Heart left ventricle (tissue), 13 donors: ENCODE measurements around the gene IFT122.

Source experiments
- CTCF ChIP-seq, 12 donors: fragments of 200-600 bp; sonication (generic) in 4 of 12; IDR thresholded peaks; one replicate each; pipeline versions ENCODE4 v1.5.0 to v1.8.0; 2018 to 2022; ENCODE audit warnings: antibody characterized with exemption in 12 of 12, mild to moderate bottlenecking in 5 of 12
- POLR2A ChIP-seq, 2 donors: fragments of 450-650 bp; IDR thresholded peaks; one replicate each; pipeline ENCODE4 v1.6.1; 2017; ENCODE audit warnings: antibody characterized with exemption in 2 of 2, mild to moderate bottlenecking in 2 of 2, moderate library complexity in 2 of 2
- donor health status: ischemic (EF 13 %, LVEDD 7.1; RV severe dilation, severe dysfunction).
- donor health status: DM: no; HTN: yes; CAD: no.
- donor health status: DM: no; HTN: no; CAD: no.
- donor health status: ischemic (EF 25% LVEDD 6.9; RV normal size, moderate dysfunction).
- donor health status: ischemic (EF 25% LVEDD 5.7; RV mildly dilated, moderate dysfunction).
- donor health status: ischemic (EF 35%, LVEDD 5.7; RV mildly dilated, moderate dysfunction).
- donor health status: nonischemic (EF 11% LVEDD 7.7; RV severe dilation, severe dysfunction).
- donor health status: DM: yes; HTN: yes; CAD: no.
- donor health status: PGD.
- donor health status: ischemic (EF 29% LVEDD 5.4; RV normal size, mild dysfunction).
- donor health status: nonischemic (EF 23%, LVEDD 6.1; RV moderate dilation, normal function).

GRCh38 chr3:129486664-129487035 lies 46.6 kb downstream of the IFT122 start:
- no peak for TF ChIP-seq CTCF (IDR thresholded peaks at IDR 0.05)
- no peak for TF ChIP-seq POLR2A (IDR thresholded peaks at IDR 0.05)
